GM19372 (cell line): ENCODE data around the gene KRTAP12-3.
"Not testable (repeated sequence)": the region's sequence is repeated elsewhere in the genome, so short reads cannot be mapped to it uniquely, and the experiment has no call there.

Source experiments
- ATAC-seq: cut with Tn5 transposase; IDR thresholded peaks from one replicate; pipeline ENCODE4 v1.9.1; 2021; ENCODE audit warnings: mild to moderate bottlenecking, low read depth, moderate library complexity; ENCODE audit not compliant: unreplicated experiment

The KRTAP12-3 gene

DNA sequence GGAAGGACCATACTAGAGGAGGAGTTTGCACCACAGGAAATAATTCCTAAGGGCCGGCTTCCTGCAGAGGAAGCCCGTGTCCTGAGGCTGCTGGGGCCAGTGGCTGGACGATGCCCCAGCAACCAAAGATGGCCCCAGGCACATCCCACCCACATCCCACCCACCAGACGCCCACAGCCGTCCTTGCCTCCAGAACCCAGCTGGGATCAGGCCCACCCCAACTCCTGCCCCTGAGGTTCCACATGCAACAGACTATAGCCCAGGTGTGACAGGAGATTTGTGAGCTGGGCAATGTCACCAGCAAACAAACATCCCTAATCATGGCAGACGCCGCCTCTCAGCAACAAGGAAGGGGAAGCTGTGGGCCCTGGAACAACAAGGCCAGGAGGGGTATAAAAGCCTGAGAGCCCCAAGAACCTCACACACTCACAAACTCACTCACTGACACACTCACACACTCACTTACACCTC, 31.0 kb upstream of the KRTAP12-3 start, which contains the start of gene KRTAP10-9:
TSS of gene KRTAP10-9 (plus strand) at position 421 of the 471 bp plus-strand sequence. CDS start 79 bp downstream, outside the sequence.
- no peak for ATAC-seq

DNA sequence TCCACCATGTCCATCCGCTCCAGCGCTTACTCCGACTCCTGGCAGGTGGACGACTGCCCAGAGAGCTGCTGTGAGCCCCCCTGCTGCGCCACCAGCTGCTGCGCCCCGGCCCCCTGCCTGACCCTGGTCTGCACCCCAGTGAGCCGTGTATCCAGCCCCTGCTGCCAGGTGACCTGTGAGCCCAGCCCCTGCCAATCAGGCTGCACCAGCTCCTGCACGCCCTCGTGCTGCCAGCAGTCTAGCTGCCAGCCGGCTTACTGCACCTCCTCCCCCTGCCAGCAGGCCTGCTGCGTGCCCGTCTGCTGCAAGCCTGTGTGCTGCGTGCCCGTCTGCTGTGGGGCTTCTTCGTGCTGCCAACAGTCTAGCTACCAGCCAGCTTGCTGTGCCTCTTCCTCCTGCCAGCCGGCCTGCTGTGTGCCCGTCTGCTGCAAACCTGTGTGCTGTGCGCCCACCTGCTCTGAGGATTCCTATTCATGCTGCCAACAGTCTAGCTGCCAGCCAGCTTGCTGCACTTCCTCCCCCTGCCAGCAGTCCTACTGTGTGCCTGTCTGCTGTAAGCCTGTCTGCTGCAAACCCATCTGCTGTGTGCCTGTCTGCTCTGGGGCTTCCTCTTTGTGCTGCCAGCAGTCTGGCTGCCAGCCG, 30.4 kb upstream of the KRTAP12-3 start:
- ATAC-seq = not testable (repeated sequence)

DNA sequence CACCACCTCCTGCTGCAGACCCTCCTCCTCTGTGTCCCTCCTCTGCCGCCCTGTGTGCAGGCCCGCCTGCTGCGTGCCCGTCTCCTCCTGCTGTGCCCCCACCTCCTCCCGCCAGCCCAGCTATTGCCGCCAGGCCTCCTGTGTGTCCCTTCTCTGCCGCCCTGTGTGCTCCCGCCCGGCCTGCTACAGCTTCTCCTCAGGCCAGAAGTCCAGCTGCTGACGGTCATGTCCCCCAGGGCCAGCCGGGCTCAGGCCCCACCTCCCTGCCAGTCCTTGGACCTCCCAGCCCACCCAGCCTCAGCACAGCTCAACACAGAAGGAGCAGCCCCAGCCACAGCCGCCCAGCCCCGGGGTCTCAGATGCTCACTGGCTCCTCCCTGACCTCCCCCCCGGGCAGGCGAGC, 29.9 kb upstream of the KRTAP12-3 start:
- not testable (repeated sequence) for ATAC-seq

DNA sequence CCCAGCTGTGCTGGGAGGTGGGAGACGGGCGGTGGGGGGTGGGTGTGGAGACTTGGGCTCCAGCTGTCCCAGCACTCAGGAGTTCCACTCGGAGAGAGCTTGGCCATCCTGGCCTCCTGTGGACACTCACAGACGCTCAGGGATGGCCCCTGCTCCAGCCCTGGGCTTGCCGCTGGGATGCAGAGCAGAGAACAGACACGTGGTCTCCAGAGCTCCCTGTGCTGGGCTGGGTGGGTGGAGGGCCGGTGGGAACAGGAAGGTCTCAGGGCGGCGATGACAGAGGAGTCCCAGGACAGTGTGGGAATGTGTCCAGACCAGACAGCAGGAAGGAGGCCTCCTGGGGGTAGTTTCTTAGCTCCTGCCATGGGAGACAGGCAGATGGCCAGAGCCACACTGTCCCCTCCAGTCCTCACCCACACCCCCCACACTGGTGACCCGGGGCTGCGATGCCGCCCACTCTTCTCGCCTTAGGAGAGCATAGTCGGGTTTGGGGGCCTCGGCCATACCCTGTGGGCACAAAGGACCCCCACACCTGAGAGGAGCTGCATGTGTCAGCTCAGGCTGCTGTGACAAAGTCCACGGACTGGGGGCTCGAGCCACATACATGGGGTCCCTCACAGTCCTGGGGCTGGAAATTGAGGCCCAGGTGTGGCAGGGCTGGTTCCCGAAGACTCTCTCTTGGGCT, 28.9 kb upstream of the KRTAP12-3 start:
- ATAC-seq = no peak

DNA sequence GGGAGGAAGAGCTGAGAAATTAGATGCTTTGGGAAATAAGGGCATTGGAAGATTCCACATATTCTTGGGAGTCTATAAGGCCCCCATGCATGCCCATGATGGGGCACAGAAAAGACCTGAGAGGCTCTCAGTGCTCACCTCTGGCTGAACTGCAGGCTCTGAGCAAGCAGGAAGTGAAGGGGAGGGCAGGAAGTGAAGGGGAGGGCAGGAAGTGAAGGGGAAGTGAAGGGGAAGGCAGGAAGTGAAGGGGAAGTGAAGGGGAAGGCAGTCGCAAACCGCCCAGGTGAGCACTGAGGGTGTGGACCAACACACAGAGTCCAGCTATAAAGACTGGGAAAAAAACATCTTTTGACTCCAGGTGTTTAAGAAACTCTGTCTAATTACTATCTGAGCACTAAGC, 27.3 kb upstream of the KRTAP12-3 start:
- no peak for ATAC-seq

DNA sequence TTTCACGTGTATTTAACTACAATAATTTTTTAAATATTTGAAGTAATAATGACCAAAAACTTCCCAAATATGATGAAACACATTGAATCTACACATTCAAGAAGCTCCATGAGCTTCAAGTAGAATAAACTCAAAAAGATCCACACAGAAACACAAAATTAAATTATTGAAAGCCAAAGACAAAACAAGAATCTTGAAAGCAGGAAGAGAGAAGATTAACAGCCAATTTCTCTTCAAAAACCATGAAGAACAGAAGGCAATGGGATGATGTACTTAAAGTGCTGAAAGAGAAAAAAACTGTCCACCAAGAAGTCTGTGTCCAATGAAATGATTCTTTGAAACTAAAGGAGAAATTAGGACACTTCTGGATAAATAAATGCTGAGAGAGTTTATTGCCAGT, 25.7 kb upstream of the KRTAP12-3 start:
- ATAC-seq = no peak

DNA sequence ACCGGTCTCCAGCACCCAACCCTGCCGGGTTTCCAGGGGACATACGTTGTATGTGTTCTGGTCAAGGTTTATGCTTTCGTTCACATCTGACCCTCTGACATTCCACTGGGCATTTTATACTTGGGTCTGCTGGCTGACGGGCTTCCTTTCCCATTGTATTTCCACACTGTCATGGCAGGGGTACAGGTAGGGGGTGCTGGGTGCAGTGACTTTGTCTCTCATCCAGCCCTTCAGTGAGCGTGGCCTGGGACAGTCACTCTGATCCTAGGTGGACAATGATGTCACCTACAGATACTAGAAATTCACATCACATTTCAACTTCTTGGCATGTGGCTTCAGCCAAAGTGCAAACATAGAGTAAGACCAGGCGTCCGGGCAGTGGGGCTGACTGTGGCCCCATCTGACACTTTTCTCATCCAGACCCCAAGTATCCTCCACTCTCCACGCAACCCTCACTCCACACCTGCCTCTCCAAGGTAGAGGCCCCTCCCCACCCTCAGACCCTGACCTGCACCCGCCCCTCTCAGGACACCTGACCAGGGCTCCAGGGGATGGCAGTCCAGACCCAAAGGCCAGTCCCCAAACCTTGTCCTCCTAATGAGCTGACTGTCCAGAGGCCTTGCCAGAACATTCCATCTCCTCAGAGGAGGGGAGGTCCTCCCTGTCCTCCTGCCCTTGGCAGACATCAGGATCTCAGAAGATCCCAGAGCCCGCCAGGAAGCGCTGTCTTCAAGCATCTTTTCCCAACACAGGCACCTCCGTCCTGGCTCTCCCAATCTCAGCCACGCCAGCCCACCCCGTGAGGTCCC, 21.3 kb upstream of the KRTAP12-3 start:
- no peak for ATAC-seq

DNA sequence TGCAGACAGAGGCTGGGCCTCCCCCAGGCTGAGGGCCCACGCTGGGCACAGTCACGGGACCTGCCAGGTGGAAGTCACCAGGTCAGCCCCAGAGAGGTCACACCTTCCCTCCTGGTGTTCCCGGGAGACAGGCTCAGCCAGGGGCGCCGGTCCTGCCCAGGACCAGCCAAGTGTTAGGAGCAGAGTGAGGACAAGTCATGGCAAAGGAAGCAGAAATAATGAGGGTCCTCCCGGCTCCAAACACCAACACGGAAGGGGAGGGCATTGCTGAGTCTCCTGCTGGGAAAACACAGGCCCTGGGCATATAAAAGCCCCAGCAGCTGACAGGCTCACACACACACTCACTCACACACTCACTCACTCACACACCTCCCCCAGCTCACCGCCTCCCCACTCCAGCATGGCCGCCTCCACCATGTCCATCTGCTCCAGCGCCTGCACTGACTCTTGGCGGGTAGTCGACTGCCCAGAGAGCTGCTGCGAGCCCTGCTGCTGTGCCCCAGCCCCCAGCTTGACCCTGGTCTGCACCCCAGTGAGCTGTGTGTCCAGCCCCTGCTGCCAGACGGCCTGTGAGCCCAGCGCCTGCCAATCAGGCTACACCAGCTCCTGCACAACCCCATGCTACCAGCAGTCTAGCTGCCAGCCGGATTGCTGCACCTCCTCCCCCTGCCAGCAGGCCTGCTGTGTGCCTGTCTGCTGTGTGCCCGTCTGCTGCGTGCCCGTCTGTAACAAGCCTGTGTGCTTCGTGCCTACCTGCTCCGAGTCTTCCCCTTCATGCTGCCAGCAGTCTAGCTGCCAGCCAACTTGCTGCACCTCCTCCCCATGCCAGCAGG, 20.5 kb upstream of the KRTAP12-3 start, which contains the start of gene KRTAP10-10:
TSS of gene KRTAP10-10 (plus strand) at position 339 of the 833 bp plus-strand sequence. CDS start at position 401, 62 bp downstream.
- no peak for ATAC-seq

DNA sequence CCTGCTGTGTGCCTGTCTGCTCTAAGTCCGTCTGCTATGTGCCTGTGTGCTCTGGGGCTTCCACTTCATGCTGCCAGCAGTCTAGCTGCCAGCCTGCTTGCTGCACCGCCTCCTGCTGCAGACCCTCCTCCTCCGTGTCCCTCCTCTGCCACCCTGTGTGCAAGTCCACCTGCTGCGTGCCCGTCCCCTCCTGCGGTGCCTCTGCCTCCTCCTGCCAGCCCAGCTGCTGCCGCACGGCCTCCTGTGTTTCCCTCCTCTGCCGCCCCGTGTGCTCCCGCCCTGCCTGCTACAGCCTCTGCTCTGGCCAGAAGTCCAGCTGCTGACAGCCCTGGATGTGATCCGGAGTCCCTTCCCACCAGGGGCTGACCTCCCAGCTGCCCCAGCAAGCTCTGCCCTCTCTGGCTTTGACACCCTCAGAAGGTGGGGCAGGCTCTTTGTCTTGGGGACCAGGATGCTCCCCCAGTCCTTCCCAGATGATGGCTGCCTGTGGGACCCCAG, 19.8 kb upstream of the KRTAP12-3 start:
- not testable (repeated sequence) for ATAC-seq

DNA sequence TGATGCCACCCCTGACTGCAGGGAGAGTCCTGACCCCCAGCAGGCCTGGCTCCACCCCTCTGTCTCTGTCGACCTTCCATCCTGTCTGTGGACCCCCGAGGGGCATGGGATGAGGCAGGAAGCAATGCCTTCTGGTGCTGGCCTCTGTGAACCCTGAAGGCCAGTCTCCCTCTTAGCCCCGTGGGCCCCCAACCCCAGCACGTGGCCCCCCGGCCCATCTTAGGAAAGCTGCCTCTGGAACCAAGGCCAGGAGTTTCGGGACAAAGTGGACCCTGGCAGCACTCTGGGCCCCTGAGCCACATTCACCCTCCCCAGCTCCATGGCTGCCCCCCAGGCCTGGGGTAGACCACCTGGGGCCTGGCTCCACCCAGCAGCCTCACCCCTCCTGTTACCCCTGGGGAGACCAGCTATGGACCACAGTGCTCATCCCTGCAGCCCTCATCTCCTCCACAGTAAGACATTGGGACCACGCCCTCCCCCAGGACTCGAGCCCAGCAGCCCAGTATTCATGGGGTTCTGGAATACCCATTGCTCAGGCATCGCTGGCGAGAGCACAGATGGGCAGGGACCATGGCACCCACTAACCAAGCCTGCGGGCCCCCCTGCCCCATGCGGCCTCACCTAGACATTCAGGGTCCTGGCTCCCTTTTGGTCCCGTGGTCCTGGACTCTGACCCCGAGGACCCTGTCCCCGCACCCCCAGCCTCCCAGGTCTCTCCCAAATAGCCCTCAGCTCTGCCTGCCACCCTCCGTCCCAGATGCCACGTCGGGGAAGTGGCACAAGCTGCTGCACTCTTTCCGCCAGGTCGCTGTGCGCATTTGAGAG, 19.0 kb upstream of the KRTAP12-3 start:
- not testable (repeated sequence) for ATAC-seq

DNA sequence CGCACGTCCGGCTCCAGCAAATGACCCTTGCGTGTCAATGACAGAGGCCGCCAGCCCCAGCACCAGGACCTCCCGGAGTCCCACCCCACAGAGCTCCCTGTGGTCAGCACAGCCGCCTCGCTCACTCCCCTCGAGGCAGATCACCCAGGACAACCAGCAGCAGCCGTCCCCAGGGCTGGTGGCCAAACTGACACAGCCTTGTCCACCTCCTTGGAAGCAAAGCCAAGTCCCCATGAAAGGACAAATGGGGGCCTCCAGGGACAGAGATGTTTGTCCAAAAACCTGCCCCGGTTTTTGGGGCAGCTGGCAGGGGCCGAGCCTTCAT, 18.4 kb upstream of the KRTAP12-3 start:
- ATAC-seq = no peak

DNA sequence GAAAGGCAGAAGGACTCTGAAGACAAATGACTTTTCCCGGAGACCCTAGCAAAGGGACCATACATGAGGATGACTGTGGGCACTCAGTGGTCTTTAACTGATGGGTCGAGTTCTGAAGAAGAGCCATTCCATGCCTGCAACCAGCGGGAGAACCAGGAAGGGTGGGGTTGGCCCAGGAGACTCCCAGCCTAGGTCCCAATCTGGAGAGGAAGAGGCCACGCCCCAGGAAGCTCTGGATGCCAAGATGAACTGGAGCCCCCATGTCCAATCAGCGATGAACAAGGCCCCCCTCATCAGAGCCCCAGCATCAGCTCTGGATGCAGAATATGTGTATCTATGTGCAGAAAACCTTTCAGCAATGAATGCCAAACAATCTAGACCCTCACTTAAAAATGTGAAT, 17.0 kb upstream of the KRTAP12-3 start:
- no peak for ATAC-seq

DNA sequence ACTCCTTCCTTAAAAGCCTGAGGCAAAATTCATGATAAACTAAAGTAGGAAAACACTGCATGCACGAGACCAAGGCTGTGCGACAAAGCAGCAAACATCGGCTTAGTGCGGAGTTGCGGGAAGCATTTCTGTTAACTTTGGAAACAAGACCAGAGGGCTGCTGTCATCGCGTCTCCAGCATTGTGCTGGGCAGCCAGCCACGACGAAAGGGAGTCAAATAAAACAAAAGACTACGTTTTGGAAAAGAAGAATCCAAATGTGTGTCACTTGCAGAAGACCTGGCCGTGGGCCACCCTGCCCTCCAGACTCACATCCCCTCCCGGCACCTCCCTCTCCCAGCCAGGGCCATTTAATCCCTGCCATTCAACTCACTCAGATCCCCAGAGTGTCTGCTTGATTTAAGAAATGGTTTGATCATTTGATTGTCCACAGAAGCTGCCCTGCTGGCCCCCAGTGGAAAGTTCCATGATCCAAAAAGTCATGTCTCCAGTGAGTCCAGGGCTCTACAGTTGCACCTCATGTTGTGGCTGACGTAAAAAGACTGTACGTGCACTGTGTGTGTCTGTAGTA, 13.9 kb upstream of the KRTAP12-3 start:
- ATAC-seq = no peak

DNA sequence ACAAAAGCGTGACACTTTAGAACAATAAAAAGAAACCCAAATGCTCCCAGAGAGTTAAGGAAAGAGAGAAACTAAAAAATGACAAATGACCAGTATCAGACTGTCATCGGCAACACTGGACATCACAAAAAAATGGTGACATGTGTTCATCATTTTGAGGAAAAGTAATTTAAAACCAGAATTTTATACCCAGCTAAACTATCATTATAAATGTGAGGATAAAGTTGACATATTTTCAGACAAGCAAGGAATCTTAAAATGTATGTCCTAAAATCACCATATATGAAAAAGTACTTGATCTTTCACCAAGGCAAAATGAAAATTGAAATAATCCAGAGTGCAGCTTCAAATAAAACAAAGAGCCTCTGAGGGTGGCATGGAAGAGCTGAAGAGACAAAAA, 12.9 kb upstream of the KRTAP12-3 start:
- no peak for ATAC-seq

DNA sequence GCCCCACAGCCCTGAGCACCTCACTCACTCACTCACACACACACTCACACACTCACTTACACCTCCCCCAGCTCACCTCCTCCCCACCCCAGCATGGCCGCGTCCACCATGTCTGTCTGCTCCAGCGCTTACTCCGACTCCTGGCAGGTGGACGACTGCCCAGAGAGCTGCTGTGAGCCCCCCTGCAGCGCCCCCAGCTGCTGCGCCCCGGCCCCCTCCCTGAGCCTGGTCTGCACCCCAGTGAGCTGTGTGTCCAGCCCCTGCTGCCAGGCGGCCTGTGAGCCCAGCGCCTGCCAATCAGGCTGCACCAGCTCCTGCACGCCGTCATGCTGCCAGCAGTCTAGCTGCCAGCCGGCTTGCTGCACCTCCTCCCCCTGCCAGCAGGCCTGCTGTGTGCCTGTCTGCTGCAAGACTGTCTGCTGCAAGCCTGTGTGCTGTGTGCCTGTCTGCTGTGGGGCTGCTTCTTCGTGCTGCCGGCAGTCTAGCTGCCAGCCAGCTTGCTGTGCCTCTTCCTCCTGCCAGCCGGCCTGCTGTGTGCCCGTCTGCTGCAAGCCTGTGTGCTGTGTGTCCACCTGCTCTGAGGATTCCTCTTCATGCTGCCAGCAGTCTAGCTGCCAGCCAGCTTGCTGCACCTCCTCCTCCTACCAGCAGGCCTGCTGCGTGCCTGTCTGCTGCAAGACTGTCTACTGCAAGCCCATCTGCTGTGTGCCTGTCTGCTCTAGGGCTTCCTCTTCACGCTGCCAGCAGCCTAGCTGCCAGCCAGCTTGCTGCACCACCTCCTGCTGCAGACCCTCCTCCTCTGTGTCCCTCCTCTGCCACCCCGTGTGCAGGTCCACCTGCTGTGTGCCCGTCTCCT, 11.1 kb upstream of the KRTAP12-3 start, which contains the start of gene KRTAP10-11:
TSS of gene KRTAP10-11 (plus strand) at position 49 of the 856 bp plus-strand sequence. CDS start at position 94, 45 bp downstream.
- ATAC-seq = not testable (repeated sequence)

DNA sequence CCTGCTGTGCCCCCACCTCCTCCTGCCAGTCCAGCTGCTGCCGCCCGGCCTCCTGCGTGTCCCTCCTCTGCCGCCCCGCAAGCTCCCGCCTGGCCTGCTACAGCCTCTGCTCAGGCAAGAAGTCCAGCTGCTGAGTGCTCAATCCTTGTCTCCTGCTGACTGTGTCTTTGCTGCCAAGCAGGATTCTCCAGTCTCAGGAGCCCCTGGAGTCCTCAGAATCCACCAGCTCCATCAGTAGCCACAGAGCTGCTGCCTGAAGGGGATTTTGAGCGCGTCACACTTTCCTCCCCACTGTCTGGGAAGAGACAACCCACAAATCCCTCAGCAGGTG, 10.5 kb upstream of the KRTAP12-3 start:
- no peak for ATAC-seq

DNA sequence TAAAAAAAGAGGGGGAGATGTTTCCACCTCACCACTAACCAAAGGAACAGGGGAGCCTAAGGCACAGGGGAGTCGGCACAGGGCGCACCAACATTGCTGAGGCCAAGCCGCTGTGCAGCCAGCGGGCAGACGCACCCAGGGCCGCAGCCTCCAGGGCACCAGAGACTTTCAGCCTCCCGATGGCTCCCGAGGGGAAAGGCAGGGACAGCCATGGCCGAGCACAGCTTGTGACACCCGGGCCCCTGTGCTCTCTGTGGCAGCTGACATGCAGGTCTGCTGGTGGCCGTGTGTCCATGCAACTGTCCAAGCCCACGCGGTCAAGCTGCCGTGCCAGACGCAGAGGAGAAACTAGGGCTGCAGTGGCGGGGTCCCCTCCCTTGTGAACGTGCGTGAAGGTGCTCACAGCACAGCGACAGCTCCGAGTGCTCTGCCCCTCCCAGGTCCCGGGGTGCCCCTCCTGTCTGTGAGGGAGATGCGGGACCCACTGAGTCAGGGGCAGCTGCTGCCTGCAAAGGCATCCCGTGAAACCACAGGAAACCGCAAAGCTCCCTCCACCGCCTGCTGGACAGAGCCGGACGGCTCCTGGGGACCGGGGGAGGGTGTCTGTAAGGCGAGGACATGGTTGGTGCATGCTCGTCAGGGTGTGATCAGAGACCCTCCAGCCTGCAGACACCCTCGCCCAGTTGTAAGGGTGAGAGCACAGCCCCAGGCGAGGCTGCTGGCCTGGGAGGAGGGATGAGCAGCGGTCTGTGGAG, 9.0 kb upstream of the KRTAP12-3 start:
- no peak for ATAC-seq
